ENCODE data around the gene BBC3.

GRCh38 chr19:47231215-47232054 is 436 bp upstream of the BBC3 start:
- TF ChIP-seq GATA2 (IDR thresholded peaks at IDR 0.05; ENCODE audit: low read depth, low read length), result no peak
- TF ChIP-seq GATA3 (IDR thresholded peaks at IDR 0.05; ENCODE audit: low read depth, low read length), result no peak
